HG03039 (cell line): Measurements from ENCODE around the gene GOLGA6A.
"Not testable (repeated sequence)": the region's sequence is repeated elsewhere in the genome, so short reads cannot be mapped to it uniquely, and the experiment has no call there.

ENCODE experiments used
- ATAC-seq: cut with Tn5 transposase; IDR thresholded peaks from one replicate; pipeline ENCODE4 v1.9.1; 2021; ENCODE audit warnings: mild to moderate bottlenecking, moderate library complexity; ENCODE audit not compliant: unreplicated experiment

The GOLGA6A gene

GRCh38 chr15:74082450-74082849 lies at the start of gene GOLGA6A:
Gene GOLGA6A, minus strand, starts transcription at chr15:74082550. Its CDS starts 41 bp downstream, at chr15:74082509.
- ATAC-seq = not testable (repeated sequence)

GRCh38 chr15:74131628-74132413 lies 49.5 kb upstream of the GOLGA6A start:
- no peak for ATAC-seq

- ATAC-seq = no peak
Observed at GRCh38 chr15:74130849-74131627, 48.7 kb upstream of the GOLGA6A start.

DNA sequence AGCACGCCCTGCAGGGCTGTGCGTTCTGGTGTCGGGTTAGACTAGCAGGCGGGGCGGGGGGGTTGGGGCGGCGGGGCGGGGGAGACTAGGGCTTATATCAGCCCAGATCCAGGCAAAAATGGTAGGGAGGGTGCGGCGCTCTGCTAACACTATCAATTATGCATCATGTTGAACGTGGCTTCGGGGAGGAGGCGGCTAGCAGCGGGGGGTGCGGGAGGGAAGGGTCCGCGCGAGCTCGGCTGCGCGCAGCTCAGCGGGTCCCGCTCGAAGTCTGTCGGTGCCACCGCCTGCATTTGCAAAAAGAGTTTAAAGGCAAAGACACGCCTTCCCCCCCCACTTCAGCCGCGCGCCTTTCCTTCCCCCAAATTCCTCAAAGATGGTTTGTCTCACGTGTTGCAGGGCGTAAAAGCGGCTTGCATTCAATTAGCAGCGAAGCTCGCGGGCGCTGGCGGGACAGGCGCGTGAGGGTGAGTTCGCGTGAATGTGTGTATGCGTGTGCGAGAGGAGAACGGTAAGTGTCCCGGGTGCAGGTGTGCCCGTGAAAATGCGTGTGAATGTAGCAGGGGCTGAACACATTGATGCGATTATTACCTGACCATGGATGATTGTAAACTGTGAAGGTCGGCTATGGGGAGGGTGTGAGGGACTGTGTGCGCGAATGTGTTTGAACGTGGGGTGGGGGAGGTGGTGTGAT lies 48.0 kb upstream of the GOLGA6A start, which contains the start of gene ISLR2:
Gene ISLR2, plus strand, starts transcription at position 432 of the 694 bp plus-strand sequence. CDS start 2,169 bp downstream, outside the sequence.
- no peak for ATAC-seq

DNA sequence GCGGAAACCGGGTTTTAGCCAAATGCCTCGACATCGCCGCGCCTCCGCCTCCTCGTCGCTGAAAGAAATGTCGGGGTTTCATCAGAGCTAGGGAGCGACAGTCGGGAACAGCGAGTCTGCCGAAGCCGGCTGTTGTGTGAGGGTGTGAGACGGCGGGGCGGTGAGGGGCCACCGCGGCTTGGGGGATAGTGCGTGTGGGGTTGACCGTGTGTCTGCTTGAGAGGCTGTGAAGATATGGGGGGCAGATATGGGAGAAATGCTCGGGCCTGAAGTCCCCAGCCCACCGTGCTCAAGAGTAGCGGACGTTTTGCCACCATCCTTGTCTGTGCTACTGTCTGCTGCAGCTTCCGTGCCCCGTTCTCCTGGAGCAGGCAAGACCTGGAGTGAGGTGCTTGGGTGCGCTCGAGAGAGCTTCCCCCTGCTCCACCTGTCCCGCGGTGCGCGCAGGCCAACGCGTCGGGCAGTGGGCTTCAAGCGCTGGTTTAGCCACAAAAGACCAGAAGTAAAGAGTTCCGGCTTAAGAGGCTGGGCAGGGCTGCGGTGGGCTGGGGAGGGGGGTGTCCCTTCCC lies 47.3 kb upstream of the GOLGA6A start:
- ATAC-seq = no peak

DNA sequence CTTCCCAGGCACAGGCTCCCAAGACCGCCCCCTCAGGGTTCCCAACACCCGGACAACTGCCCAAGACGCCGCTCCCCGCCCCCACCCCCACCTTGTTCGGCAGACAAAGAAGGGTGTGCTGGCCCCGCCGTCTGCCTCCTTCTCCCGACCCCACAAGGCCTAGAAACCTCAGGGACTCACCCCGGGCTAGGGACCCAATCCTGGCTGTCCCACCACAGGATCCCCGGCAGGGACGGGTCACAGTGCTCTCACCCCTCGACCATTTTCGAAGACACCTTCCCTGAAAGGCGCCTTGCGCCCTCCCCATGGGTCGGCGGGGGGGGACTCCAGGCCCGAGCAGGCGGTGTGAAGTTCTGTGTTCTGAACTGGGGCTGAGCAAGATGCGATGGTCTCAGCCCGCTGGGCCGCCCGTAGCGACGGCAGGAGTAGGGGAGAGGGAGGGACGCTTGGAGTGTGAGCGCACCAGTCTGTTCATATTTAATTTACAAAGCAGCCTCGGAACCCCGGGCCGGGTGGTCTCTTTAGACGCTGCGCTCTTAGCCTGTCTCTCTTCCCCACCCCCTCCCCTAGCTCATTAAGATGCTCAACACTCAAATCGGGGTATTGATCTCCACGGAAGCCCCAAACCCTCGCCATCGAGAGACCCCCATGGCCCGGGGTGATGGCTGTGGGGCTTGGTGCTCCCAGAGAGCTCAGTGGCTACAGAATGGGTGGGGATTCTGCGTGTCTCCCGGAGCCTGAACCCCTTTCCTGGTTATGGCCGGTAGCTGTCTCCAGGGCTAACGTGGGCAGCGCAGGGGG lies 46.6 kb upstream of the GOLGA6A start:
- ATAC-seq = no peak

- ATAC-seq = no peak
Observed at GRCh38 chr15:74127954-74128784, 45.8 kb upstream of the GOLGA6A start.

- ATAC-seq = no peak
Observed at GRCh38 chr15:74127255-74127953, 45.1 kb upstream of the GOLGA6A start.

DNA sequence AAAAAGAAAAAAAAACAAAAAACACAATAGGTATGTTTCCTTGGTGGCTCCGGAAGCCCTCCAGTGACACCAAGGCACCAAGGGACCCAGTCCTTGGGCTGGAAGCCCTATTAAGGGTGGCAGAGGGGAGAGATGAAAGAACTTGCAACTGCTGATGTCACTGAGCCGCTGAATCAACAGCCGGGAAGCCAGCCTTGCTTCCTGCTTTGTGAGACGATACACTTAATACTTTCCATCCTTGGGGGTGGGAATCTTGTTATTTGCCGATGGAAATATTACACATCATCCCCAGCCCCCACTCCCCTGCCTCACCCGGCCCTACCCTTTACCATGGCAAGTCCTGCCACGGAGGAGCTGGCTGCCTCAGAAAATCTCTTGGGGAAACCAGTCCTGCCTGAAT lies 42.4 kb upstream of the GOLGA6A start:
- ATAC-seq = no peak

DNA sequence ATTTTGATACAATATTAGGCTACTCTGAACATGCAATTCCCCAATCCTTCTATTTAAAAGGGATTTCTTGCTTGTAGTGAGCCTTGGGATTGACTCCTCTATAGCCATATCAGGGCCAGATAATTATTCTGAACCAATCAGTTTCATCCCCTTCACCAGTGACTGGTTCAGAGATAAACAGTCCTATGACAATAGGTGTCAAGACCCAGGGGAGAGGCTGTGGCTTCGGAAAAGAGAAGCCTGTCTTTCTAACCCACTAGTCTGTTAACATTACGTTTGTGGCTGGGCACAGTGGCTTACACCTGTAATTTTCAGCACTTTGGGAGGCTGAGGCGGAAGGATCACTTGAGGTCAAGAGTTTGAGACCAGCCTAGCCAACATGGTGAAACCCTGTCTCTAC lies 41.8 kb upstream of the GOLGA6A start:
- no peak for ATAC-seq

DNA sequence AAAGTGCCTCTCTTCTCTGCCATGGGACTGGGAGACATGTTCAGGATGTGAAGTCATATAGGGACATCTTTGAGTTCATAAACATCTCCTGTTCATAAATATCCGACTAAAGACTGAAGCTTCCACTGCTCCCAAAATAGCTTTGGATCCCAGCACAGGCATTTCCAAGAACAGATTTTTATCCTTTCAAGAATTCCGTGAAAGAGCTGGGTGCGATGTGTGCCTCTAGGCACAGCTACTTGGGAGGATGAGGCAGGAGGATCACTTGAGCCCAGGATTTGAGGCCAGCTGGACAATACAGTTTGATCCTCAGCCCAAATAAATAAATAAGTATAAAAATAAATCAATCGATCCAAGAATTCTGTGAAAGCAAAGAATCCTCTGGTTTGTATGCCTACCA lies 41.3 kb upstream of the GOLGA6A start:
- no peak for ATAC-seq

- no peak for ATAC-seq
Observed at GRCh38 chr15:74123131-74123429, 40.7 kb upstream of the GOLGA6A start.

- no peak for ATAC-seq
Observed at GRCh38 chr15:74122403-74123130, 40.2 kb upstream of the GOLGA6A start.

GRCh38 chr15:74121858-74122257 lies 39.5 kb upstream of the GOLGA6A start:
- no peak for ATAC-seq

- ATAC-seq = no peak
Observed at GRCh38 chr15:74121039-74121438, 38.7 kb upstream of the GOLGA6A start.

GRCh38 chr15:74120426-74120825 lies 38.1 kb upstream of the GOLGA6A start:
- no peak for ATAC-seq

DNA sequence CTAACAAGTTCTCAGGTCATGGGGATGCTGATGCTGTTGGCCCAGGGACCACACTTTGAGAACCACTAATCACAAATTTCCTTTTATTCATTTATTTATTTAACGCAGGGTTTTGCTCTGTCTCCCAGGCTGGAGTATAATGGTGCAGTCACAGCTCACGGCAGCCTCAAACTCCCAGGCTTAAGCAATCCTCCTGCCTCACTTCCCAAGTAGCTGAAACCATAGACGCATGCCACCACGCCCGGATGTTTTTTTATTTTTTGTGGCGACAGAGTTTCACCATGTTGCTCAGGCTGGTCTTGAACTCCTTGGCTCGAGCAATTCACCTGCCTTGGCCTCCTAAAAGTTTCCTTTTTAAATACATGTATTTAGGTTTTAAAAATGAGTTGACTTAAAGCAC lies 27.4 kb upstream of the GOLGA6A start:
- ATAC-seq = no peak

DNA sequence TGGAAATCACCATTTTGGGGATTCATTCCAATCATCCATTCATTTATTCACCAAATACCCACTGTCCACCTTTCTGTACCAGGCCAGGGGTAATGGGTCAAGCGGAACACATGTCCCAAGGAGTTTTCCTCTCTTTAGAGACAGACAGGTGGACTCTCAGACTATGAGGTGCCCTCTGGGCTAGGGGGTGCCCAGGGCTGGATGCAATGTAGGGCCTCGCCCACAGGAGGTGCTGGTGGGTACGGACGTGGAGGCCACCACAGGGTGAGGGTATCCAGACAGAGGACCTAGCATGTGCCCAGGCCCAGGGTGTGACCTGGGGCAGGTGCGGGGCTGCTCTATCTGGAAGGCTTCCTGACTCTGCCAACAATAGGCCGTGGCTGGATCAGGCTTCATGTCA lies 26.3 kb upstream of the GOLGA6A start:
- ATAC-seq = not testable (repeated sequence)
